ENCODE data around the gene MBD6.

MBD6 gene

DNA sequence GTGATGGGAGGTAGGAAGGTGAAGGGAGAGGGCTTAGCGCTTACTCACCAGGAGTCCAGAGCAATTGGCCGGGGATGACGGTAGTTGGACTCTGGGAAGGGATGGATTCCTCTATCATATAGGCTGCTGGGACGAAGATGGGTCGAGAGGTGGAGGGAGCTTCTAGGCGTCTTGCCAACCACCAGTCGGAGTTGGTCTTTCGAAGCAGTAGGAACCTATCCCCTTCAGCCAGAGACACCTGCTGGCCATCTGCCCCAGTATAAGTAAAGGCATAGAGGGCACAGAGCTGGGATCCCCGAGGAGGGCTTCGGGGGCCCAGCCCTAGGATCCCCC lies 43.6 kb upstream of the MBD6 start:
- Histone ChIP-seq H3K27me3 (peaks cover 0 to 56% of the 10 kb centered on the region in 2 donors), H3K27ac (no peak overlapping the region), H3K36me3 (no peaks in the 10 kb centered on the region), H3K9me3 (no peaks in the 10 kb centered on the region), H3K4me3 (no peak overlapping the region), H3K4me1 (peaks cover 0 to 19% (median 14%) of the 10 kb centered on the region in 4 donors)
- TF ChIP-seq, protein P1, sequence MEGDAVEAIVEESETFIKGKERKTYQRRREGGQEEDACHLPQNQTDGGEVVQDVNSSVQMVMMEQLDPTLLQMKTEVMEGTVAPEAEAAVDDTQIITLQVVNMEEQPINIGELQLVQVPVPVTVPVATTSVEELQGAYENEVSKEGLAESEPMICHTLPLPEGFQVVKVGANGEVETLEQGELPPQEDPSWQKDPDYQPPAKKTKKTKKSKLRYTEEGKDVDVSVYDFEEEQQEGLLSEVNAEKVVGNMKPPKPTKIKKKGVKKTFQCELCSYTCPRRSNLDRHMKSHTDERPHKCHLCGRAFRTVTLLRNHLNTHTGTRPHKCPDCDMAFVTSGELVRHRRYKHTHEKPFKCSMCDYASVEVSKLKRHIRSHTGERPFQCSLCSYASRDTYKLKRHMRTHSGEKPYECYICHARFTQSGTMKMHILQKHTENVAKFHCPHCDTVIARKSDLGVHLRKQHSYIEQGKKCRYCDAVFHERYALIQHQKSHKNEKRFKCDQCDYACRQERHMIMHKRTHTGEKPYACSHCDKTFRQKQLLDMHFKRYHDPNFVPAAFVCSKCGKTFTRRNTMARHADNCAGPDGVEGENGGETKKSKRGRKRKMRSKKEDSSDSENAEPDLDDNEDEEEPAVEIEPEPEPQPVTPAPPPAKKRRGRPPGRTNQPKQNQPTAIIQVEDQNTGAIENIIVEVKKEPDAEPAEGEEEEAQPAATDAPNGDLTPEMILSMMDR (IDR thresholded peaks at IDR 0.05), result no peak
- no peak for DNase-seq
- intact Hi-C loops (cut with DNase I; ENCODE audit: low total_unique reads), result no loop called here

DNA sequence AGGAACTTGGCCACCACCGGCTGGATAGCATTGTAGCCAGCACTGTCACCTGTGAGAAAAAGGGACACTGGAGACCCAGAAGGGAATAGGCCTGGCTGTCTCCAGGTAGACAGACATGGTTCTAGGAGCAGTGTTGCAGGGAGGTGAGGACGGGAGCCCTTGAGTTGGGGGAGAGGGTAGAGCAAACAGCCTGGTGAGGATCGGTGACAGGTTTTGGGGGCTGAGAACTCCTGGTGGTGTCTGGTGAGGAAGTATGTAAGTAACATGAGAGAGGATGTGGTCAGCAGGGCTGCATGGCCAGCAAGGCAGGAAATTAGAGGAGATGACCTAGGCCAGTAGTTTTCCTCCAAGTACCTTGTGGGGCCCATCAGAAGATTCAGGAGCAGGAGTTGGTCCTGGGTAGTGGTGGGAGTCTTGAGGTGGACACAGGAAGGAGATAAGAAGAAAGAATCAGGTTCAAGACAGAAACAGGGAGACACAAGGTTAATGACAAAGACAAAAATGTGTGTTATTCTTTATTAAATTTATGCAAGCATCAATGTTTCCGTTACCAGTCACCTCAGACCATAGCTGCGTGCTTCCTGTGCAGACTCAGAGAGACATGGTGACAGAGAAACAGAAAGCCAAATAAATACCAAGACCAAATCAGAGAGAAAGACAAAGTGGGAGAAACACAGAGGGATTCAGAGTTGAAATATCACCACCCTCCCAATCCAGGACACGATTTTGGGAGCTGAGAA lies 43.1 kb upstream of the MBD6 start, which contains the start of gene ARHGAP9:
ARHGAP9 (minus strand) TSS at position 491 of the 740 bp plus-strand sequence; CDS start at position 31, 460 bp downstream.
- no peak for DNase-seq
- TF ChIP-seq, protein P1 (IDR thresholded peaks at IDR 0.05), result no peak
- Histone ChIP-seq H3K27ac (no peak within 1 kb of the TSS), H3K4me1 (peaks cover 0 to 19% (median 14%) of the 10 kb centered on the region in 4 donors), H3K36me3 (no peaks in the 10 kb centered on the region), H3K9me3 (no peaks in the 10 kb centered on the region), H3K4me3 (no peak within 1 kb of the TSS), H3K27me3 (peaks cover 0 to 51% of the 10 kb centered on the region in 2 donors)
- intact Hi-C loops (cut with DNase I; ENCODE audit: low total_unique reads), result loop anchor here (10.0 kb wide), 1 partner anchor 145 kb away; no protein-coding TSS in a partner anchor

DNA sequence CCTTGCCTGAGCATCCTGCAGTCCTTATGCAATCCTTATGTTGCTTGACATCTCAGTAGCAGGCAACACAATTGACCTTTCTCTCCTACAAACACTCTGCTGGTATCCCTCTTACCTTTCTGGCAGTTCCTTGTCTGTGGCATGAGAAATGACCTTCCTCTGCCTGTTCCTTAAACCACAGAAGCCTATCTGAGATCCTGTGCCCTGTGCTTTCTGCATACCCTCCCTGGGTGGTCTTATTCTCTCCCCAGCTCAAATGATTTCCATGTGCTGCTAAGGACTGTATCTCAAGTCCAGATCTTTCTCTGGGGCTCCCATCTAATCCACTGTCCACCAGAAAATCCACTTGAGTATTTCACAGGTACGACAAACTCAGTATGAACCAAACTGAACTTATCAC lies 41.0 kb upstream of the MBD6 start:
- Histone ChIP-seq H3K36me3 (no peaks in the 10 kb centered on the region), H3K27me3 (peaks cover 0 to 29% of the 10 kb centered on the region in 2 donors), H3K4me3 (no peak overlapping the region), H3K4me1 (no peaks in the 10 kb centered on the region), H3K27ac (no peak overlapping the region), H3K9me3 (no peaks in the 10 kb centered on the region)
- intact Hi-C loops (cut with DNase I; ENCODE audit: low total_unique reads), result loop anchor here (10.0 kb wide), 1 partner anchor 143 kb away; no protein-coding TSS in a partner anchor
- TF ChIP-seq, protein P1 (IDR thresholded peaks at IDR 0.05), result no peak
- DNase-seq, result no peak

DNA sequence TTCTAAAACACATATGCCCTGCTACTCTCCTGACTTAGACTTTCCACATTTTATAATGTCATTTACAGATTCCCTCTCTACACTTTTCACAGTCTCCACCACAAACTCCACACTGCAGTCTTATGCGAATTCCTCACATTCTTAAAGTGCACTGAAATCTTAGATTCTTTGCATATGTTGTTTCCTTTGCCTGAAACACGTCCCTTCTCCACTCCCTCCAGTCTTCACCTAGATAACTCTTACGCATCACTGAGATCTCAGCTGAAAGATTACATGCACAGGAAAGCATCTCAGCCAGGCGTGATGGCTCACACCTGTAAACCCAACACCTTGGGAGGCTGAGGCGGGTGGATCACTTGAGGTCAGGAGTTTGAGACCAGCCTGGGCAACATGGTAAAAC lies 39.2 kb upstream of the MBD6 start:
- peaks cover 0 to 7% (median 3%) of the 10 kb centered on the region in 4 donors for H3K4me1 ChIP-seq
- no peaks in the 10 kb centered on the region for H3K36me3 ChIP-seq
- TF ChIP-seq, protein P1 (IDR thresholded peaks at IDR 0.05), result no peak
- intact Hi-C loops (cut with DNase I; ENCODE audit: low total_unique reads), result loop anchor here (10.0 kb wide), 1 partner anchor 141 kb away; no protein-coding TSS in a partner anchor
- no peak overlapping the region for H3K4me3 ChIP-seq
- DNase-seq, result no peak
- H3K27ac ChIP-seq, result no peak overlapping the region
- H3K9me3 ChIP-seq, result no peaks in the 10 kb centered on the region
- H3K27me3 ChIP-seq, result peaks cover 0 to 14% of the 10 kb centered on the region in 2 donors

DNA sequence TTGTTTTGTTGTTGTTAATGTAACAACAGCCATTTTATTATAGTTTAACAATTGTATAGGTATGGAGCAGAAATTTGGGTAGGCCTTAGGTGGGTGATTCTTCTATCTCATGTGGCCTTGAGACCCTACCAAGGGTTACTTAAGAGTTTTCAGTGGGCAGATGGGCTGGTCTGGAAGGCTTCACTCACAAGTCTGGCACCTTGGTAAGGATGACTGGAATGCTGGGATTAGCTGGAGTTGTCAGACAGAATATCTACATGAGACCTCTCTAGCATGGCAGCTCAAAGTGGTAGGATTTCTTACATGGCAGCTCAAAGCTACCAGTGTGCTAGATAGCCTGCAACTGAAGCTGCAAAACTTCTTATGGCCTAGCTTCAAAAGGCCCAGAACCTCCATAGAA lies 36.9 kb upstream of the MBD6 start:
- Histone ChIP-seq H3K4me1 (peaks cover 0 to 17% (median 13%) of the 10 kb centered on the region in 4 donors), H3K36me3 (peaks cover 12 to 15% (median 15%) of the 10 kb centered on the region in 3 donors), H3K27me3 (peaks cover 0 to 6% of the 10 kb centered on the region in 2 donors), H3K9me3 (no peaks in the 10 kb centered on the region), H3K4me3 (no peak overlapping the region), H3K27ac (no peak overlapping the region)
- intact Hi-C loops (cut with DNase I; ENCODE audit: low total_unique reads), result loop anchor here (10.0 kb wide), 1 partner anchor 139 kb away; no protein-coding TSS in a partner anchor
- DNase-seq, result no peak
- TF ChIP-seq, protein P1 (IDR thresholded peaks at IDR 0.05), result no peak
